HG03442 (cell line): ENCODE data around the gene CDCP1.

ENCODE experiments used
- ATAC-seq: cut with Tn5 transposase; IDR thresholded peaks from one replicate; pipeline ENCODE4 v1.9.1; 2021; ENCODE audit warnings: mild to moderate bottlenecking, moderate library complexity; ENCODE audit not compliant: unreplicated experiment

The CDCP1 gene

DNA sequence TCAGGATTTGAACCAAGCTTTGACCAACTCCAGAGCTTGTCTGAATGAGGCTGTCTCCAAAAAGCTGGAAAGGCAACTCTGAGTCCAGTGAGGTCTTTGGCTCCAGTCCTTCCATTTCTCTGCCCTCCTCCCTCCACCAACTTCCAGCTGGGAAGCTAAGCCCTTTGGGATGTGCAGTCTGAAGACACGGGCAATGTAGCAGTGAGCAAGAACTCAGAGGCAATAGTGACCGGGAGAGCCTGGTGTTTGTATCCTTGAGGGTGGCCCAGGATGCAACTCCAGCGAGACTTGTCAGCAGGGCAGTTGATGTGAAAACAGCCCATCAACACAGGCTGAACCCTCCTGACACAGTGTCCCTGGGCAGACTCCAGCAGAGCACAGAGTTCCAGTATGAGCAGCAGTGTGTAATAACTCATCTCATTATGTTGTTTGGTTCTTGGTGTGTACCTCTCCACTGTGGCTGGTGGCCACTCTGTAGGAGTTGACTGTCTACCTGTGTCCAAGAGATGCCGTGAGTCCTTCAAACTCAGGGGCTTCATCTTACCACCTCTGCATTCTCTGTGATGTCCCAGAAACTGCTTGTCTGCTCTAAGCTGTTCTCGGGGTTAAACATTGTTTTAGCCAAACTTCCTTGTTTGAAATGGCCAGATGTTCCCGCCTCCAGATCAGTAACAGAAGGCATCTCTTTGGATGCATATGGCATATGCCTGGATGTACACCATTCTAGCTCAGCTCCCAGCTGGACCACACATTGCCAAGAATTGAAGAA is 6.6 kb downstream of the CDCP1 start:
- ATAC-seq = no peak

DNA sequence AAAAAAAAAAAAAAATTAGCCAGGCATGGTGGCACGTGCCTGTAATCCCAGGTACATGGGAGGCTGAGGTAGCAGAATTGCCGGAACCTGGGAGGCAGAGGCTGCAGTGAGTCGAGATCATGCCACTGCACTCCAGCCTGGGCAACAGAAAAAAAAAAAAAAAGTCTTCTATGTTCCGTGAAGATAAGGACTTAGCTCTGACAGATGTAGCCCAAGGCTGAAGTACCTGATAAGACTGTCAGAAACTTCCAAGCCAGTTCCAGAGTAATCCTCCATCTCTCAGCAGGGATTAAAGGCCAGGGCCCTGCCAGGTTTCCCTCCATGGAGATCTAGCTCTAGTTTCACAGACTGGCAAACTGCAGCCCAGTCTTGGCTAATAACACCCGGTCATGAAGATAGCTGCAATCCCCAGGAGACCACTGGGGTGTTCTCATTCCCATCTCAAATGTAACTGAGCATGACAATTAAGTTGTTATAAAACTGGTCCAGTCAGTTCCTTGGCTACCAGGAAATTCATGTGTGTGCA is 8.5 kb downstream of the CDCP1 start:
- ATAC-seq = no peak

DNA sequence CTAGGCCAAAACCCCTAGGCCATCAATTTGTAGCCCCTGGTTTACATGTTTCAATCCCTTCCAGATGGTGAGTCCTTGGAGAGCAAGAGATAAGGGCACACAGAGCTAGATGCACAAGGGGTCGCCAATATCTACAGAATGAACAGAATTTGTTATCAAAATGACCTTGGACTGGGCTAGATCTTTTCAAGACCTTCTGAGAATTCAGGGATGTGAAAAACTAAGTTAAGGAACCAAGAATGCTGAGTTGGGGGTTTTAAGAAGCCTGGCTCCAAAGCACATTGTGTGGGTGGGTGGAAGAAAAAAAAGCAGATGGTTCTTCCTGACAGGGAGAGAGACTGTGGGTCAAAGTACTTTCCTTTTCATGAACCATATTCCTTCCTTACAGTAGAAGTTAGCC is 10.2 kb downstream of the CDCP1 start:
- ATAC-seq = no peak

DNA sequence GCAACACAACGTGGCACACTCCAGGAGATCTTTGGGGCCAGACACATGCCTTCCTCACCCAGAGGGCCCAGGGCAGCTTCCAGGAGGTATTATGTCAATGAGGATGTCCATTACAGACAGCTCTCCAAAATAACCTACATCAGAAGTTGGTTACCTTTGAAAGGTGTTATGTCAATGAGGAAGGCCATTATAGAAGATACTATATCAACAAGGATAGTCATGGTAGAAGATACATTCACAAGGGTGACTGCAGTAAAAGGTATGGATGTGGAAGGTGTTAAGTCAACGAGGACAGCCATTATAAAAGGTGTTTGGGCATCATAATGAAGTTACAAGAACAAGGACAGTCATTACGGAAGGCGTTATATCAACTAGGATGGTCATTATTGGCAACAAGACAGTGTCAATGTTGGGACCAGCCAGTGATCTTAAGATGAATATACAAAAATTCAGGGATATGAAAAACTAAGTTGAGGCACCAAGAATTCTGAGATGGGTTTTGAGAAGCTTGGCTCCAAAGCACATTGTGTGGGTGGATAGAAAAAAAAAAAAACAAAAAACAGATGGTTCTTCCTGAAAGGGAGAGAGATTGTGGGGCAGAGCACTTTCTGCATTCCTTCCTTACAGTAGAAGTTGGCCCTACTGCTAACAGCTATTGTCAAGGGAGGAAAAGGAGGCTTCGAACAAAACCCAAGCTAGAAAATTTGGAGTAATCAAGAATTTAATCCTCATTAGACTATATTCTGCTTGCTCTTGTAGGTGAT is 11.2 kb downstream of the CDCP1 start:
- ATAC-seq = no peak

DNA sequence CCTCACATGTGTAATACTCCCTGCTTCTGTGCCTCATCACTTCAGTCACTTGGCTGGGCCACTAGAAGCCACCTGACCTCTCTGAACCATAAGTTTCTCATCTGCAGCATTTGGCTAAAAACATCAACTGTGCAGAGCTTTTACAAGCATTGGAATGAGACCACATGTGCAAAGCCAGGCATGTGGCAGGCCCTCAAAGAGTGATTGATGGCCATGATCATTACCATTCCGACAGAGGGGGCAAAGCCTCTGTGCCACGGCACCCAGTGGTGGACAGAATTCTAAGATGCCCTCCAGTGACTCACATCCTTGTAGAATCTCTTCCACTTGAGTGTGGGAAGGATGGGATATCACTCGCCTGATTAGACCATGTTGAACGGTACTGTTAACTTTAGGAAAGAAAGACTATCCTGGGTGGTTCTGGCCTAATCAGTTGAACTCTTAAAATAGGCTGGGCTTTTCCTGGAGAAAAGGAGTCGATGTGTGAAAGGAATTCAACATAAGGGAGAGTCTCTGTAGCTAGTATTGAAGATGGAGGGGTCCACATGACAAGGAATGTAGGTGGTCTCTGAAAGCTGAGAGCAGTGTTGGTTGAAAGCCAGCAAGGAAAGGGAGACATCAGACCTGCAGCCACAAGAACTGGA is 13.5 kb downstream of the CDCP1 start:
- no peak for ATAC-seq

DNA sequence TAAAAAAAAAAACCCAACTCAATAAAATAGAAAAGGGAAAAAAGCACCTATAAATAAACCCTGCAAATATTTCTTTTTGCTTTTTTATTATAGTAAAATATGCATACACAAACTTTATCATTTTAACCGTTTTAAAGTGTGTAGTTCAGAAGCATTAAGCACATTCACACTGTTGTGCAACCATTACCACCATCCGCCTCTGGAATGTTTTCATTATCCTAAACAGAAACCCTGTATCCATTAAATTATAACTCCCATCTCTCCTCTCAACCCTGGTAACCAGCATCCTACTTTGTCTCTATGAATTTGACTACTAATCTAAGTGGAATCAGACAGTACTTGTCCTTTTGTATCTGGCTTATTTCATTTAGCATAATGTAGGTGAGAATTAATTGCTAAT is 15.0 kb downstream of the CDCP1 start:
- ATAC-seq = no peak

DNA sequence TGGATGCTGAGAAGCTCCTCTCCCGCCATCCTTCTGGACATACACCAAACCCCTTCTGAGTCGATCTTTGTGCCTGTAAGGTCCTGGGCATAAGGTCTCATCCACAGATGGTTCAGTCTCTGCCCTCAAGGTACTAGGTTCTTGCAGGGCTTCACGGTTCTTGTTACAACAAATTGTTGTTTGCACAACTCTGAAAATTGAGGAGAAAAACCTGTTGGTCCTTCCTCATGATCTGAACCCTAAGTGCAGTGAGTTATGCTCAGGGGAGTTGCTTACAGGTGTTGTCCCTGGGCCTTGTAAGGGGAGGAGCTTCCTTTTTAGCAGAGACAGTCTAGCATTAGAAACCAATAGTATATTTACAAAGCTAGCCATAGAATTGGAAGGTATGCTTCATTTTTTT is 15.7 kb downstream of the CDCP1 start:
- ATAC-seq = no peak

DNA sequence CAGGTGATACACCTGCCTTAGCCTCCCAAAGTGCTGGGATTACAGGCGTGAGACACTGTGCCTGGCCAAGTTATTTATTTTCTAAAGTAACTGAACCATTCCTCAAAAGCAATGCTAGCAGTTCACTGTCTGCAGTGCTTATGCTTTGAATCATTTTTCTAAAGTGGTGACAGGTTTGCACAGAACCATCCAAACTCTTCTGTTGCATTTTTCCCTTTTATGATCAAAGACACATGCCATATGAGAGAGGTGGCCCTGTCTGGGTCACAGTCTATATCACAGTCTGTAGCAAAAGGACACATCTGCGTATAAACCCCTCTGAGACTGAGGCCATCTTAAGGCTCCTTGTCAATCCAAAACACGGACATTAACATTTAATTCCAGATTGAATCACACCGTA is 17.2 kb downstream of the CDCP1 start:
- ATAC-seq = no peak

DNA sequence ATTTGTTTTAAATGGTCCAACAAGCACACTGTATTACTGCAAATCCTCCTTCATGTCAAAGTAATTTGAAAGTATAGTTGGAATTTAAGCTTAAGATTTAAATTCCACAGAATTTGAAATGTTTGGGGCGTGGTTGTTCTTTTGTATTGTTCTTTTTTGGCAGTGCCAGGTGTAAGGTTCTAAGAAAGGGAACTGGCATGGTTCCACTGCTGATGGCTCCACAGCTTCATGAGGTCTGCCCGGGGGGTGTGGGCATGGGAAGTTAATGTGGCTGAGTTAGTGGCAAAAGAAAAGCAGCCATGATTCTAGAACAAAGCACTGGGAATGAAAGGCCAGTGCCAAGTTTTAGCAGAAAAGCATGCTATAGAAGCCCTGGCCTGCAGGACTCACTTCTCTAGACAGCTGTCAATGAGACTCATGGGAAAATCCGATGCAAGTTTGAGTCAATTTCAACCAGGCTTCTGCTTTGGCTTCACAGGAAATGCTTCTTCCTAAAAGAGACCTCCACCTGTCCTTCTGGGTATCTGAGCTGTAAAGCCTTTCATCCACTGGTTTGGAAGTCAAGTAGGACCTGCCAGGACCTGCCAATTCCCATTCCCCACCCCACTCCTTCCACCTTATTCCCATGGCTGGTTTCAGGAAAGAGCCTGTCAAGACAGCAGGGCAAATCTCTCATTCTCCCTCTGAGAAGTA is 18.9 kb downstream of the CDCP1 start:
- ATAC-seq = no peak

DNA sequence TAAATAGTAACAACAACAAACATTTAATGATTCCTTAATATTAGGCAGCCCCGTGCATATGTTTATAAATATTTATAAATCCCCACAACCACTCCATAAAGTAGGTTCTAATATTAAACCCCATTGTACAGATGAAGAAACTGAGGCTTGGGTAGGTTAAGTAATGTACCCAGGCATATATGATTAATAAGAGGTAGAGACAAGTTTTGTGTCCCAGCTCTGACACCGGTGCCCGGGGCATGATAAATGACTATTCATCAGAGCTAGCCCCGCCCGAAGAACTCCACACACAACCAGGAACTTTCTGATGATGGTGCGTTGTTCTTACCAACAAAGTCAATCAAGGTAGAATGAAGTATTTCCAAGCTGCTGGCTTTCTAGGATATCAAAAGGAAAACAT is 19.4 kb downstream of the CDCP1 start:
- no peak for ATAC-seq

DNA sequence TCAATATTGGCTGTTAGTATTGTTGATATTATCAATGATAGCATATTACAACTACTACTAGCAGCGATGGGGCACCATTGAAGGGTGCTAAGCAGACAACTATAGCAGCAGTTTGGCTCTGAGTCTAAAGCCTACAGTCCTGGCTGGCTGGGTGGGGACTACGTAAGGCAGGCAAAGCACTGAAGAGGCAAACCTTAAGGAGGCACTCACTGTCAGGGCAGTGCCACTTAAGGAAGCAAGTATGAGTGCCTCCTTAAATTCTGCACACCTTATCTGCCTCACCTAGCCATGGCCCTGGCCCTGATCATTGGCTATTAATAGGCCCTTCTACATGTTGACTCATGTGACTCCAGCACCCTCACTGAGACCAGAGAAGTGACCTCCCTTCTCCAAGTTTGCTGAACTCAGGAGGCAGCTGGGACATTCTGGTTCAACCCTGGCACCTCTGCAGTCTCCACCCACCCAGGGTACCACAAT is 20.6 kb downstream of the CDCP1 start:
- ATAC-seq = no peak

DNA sequence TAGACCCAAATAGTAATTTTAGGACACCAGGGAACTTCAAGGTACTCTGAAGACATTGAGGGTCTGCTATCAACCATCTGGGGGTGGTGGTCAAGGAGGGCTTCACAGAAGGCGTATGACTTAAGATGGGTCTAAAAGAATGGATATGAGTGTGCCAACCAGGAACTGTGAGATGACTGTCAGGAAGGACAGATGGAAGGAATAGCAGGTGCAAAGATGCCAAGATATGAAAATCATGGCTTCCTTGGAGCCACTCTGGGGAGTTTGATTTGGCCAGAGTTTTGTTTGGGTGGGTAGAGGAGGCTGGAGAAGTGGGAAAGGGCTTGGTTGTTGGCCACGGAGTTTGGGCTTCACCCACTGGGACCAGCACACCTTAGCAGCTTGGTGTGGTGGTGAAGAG is 21.2 kb downstream of the CDCP1 start:
- no peak for ATAC-seq

DNA sequence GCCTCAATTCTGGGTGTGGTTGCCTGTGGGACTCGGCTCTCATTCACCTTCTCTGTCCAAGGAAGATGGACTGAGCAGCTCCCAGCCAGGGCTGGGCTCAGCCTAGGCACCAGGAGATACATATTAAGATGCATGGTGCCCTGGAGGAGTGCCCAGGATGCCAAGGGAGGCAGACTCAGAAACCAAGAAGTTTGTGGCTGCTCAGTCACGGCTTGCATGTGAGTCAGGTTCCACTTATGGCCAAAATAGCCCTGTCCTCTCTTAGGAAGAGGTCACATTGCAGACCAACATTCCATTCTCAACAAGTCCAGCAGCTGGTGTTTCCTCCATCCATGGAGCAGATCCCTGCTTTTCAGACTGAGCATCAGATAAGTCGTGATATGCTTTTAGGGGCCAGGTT is 21.8 kb downstream of the CDCP1 start:
- ATAC-seq = no peak

DNA sequence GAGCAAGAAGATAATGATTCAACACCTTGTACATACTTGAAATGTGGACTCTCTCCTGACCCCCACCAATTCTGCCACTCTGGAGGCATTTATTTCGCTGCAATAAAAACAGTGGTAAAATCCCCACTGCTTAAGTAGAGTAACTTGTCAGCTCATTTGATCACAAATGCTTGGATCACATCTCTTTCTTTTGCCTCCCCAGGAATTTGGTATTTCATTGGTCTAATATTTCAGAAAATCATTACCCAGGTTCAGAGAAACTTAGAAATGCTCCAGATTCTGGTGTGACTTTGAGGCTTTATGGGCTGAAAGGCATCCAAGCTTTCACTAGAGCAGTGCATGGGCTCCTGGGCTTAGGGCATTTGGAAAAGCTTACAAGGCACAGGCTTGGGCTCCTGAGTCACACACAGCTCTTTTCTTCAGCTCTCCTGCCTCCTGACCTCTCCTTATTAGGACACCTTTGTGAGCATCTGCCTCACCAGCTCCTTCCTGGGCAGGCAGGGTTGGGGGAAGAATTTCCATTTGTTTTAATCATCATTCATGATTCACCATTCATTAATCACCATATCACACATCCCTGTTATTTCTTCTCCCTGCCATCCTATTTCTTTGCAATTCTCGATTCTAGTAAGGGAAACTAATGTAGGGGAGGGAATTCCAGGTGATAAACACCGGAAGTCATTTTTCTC is 22.5 kb downstream of the CDCP1 start:
- no peak for ATAC-seq

DNA sequence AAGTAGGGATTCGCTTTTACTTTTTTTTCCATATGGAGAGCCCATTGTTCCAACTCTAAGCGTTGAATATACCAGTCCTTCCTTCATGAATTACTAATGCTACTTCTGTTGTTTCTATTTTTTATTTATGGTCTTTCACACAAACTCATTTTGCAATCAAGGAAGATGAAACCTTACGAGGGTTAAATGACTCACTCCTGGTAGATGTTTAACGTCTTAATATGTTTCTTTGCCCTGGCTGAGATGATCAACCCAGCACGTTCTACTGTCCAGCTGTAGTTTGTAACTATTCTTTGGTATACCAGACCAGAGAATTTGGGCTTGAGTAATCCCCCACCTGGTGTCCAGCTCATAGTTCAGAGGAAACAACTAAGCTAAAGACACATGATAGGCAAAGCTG is 23.1 kb downstream of the CDCP1 start:
- peak; percentile 53 for ATAC-seq

DNA sequence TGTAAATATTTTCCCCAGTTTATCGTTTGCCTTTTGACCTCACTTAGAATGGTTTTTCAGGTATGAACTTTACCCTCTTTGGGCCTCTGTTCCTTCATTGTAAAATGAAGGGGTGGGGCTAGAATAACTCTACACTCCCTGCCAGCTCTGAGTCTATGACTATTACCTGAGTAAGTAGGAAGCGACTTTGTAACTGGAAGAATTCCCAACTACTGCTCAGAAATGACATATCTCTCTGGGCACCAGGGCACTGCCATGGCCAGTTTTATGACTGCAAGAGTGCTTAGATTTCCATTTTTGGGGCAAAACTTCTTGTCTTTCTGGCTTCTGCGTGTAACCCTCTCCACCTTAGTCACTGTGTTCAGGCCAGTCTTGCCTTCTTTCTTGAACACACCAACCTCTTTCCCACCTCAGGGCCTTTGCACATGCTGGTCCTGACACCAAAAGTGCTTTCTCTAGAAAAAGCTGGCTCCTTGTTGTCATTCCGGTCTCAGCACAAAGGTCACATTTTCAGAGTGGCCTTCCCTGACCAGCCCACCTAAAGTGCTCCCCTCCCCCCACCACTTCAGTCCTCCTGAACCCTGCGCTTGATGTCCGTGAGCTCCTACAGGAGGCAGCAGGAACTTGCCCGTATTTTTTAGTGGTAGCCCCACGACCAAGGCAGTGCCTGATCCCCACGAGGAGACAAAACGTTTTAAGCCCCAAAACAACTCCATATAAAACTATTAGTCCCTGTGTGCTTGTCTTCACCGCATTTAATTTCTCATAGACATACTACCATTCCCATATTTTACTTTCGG is 25.6 kb downstream of the CDCP1 start:
- ATAC-seq = no peak

DNA sequence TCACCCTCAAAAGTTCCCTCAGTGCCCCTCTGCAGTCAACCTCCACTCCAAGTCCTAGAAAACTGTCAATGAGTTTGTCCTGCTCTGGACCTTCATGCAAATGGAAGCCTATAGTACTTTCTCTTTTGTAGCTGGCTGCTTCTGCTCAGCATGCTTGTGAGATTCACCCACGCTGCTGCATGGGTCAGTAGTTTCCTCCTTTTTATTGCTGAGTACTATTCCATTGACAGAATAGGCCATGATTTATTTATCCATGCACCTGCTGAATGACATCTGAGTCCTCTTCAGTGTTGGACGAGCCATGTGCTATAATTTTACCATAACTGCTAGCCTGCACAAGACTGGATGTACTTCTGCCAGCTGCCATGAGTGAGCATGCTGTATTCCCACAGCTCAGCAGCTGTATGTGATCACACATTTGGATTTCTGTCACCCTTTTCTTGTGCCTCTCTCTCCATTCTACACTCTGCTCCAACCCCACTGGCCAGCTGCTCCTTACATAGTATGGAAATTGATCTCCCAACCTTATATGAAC is 26.3 kb downstream of the CDCP1 start:
- no peak for ATAC-seq

DNA sequence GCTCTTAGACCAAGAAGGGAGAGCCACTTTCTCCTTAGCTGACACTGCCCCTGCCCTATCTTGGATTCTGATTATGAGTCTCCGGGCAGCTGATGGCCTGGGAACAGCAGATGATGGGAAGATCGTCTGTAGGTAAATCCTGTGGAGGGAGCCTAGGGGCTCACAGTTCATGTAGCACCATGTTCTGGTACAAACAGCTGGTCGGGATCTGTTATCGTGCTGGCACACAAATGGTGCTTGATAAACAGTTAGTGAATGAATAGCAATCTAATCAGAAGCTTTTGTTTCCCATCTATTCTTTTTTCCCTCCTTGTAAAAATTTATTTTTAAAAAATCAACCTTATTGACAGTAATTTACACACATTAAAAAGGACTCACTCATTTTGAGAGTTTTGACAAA is 26.8 kb downstream of the CDCP1 start:
- no peak for ATAC-seq

DNA sequence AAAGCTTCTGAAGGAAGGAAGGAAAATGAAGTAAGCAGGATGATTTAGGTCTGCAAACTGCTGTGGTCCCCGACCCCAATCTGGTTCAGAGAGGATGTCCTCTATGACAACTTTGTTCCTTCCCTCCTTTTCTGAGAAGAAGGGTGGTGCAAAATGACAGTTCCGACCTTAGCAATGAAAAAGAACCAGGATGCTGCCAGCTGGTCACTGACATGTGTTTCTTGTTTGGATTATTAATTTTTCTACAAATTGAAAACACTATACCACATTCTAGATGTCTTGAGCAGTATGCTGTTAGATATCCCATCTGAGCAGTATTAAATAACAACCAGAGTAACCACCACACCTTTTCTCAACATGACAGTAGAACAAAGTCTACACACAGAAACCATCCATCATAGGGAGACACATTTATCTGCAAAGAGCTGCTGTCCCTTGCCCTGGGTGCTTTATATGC is 27.5 kb downstream of the CDCP1 start:
- no peak for ATAC-seq
